BJ (cell line): ENCODE measurements around the gene GRHL3. TPM values are rescaled to one million over a fixed set of nuclear protein-coding genes. Genes with fewer than 3 reads are reported as not detected.

Experiments used
- CTCF ChIA-PET: fragments of 350-600 bp; formaldehyde crosslinking; extraction: SDS; loops from one replicate; lab custom pipeline; 2021; ENCODE audit warnings: antibody characterized with exemption, inconsistent platforms; lab: Yijun Ruan, JAX
- POLR2A ChIA-PET: fragments of 300-600 bp; sonication (Branson Sonifier 250); formaldehyde crosslinking; extraction: SDS; loops from one replicate; lab custom pipeline; 2021; ENCODE audit warnings: antibody characterized with exemption; lab: Charles Lee
- DNase-seq: peaks from one replicate; pipeline ENCODE4 v3.0.0-alpha.2; 2011; ENCODE audit warnings: low read depth
- H3K27me3 ChIP-seq: 2 replicates; pipeline ENCODE4 v1.6.0; 2011; ENCODE audit warnings: low read length; ENCODE audit not compliant: control insufficient read depth, insufficient read depth
- H3K36me3 ChIP-seq: 2 replicates; pipeline ENCODE4 v1.5.1; 2011; ENCODE audit warnings: low read length; ENCODE audit not compliant: control insufficient read depth, insufficient read depth
- H3K4me3 ChIP-seq: 2 replicates; pipeline ENCODE4 v1.5.1; 2011; ENCODE audit warnings: low read depth, mild to moderate bottlenecking, control low read depth, low read length
- polyA plus RNA-seq: library from polyadenylated mRNA; depleted of rRNA; stranded (reverse); fragments of >200 nt; gene quantifications from 2 replicates; pipeline ENCODE4 v1.2.3, GENCODE V29; 2011
- TF ChIP-seq, protein P1 (sequence below): IDR thresholded peaks from 2 replicates; pipeline ENCODE4 v1.5.1; 2011; ENCODE audit warnings: low read depth, mild to moderate bottlenecking, control low read depth, inconsistent platforms, low read length, moderate library complexity; ENCODE audit not compliant: insufficient read depth

GRHL3 gene
- polyA plus RNA-seq, 1 experiment: not detected

DNA sequence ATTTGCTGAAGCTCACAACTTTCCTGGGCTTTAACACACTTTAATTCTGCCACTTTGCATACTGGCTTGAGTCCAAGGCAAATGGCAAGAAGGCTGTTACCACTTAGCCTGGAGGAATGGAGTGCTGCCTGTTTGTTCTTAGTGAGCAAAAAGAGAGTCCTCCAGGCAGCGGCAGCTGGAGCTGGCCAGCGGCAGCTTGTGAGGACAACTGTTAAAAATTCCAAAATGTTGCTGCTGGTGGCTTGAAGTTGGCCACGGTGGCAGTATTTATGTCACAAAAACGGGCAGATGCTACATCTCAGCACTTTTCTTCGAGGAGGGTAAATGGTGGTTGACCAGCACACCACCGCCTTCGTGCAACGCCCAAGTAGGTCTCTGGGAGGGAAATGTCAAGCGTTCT is 67.1 kb downstream of the GRHL3 start:
- ChIA-PET POLR2A (no interaction called here), CTCF (interaction anchor here (1.2 to 10.9 kb wide), 3 partner anchors 84 to 201 kb away, joined by 3 to 167 read pairs (median 8); no protein-coding TSS in a partner anchor)
- TF ChIP-seq, protein P1, sequence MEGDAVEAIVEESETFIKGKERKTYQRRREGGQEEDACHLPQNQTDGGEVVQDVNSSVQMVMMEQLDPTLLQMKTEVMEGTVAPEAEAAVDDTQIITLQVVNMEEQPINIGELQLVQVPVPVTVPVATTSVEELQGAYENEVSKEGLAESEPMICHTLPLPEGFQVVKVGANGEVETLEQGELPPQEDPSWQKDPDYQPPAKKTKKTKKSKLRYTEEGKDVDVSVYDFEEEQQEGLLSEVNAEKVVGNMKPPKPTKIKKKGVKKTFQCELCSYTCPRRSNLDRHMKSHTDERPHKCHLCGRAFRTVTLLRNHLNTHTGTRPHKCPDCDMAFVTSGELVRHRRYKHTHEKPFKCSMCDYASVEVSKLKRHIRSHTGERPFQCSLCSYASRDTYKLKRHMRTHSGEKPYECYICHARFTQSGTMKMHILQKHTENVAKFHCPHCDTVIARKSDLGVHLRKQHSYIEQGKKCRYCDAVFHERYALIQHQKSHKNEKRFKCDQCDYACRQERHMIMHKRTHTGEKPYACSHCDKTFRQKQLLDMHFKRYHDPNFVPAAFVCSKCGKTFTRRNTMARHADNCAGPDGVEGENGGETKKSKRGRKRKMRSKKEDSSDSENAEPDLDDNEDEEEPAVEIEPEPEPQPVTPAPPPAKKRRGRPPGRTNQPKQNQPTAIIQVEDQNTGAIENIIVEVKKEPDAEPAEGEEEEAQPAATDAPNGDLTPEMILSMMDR: no peak
- Histone ChIP-seq H3K36me3 (0 out of 2 replicates have a peak, but pooled peaks cover 1% of the 10 kb centered on the region), H3K27me3 (no peaks in the 10 kb centered on the region), H3K4me3 (no peak overlapping the region)
- DNase-seq: no peak

DNA sequence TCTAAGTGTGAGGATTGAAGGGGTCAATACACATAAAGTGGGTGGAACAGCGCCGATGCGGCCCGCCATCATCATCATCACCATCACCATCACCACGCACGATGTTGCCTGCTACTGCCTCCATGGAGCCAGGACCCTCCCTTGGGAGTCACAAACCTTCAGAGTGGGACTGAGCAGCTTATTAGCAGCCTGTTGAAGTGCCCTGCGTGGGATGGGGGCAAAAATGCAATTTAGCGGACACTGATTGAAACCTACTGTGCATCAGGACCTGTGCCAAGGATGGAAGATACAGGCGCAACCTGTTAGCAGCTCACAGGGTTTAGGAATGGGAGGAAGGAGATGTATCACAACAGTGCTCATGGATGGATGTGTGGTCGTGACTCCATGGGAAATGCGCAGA is 67.8 kb downstream of the GRHL3 start:
- Histone ChIP-seq H3K27me3 (no peaks in the 10 kb centered on the region), H3K36me3 (0 out of 2 replicates have a peak, but pooled peaks cover 1% of the 10 kb centered on the region), H3K4me3 (no peak overlapping the region)
- no peak for DNase-seq
- ChIA-PET POLR2A (no interaction called here), CTCF (interaction anchor here (0.6 to 10.9 kb wide), 2 partner anchors 22 to 187 kb away, joined by 3 to 167 read pairs; no protein-coding TSS in a partner anchor)
- TF ChIP-seq, protein P1: no peak

DNA sequence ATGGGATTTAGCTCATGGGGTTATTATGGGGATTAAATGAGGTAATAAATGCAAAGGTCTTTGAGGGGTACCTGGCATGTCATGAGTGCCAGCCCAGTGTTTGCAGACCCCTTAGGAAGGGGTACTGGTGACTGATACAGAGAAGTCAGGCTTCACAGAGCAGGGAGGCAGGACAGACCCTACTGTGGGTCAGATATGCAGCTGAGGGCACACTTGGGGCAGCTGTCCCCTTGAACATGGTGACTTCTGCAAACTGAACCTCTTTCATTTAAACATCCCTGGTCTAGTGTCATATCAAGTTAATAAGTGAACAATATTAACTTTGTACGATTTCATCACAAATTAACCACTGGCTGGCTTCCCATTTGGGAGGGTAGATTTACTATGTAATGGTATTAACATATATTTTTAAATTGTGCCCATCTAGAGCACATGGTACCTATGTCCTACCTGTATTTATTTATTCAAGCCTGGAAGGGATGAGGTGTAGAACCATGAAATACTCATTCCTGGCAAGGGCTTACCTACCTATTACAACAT is 68.5 kb downstream of the GRHL3 start:
- H3K36me3 ChIP-seq: 0 out of 2 replicates have a peak, but pooled peaks cover 1% of the 10 kb centered on the region
- DNase-seq: no peak
- TF ChIP-seq, protein P1: no peak
- ChIA-PET CTCF (interaction anchor here (0.6 to 10.9 kb wide), 3 partner anchors 22 to 237 kb away, joined by 3 to 167 read pairs (median 3); no protein-coding TSS in a partner anchor), POLR2A (no interaction called here)
- H3K4me3 ChIP-seq: no peak overlapping the region
- H3K27me3 ChIP-seq: no peaks in the 10 kb centered on the region

DNA sequence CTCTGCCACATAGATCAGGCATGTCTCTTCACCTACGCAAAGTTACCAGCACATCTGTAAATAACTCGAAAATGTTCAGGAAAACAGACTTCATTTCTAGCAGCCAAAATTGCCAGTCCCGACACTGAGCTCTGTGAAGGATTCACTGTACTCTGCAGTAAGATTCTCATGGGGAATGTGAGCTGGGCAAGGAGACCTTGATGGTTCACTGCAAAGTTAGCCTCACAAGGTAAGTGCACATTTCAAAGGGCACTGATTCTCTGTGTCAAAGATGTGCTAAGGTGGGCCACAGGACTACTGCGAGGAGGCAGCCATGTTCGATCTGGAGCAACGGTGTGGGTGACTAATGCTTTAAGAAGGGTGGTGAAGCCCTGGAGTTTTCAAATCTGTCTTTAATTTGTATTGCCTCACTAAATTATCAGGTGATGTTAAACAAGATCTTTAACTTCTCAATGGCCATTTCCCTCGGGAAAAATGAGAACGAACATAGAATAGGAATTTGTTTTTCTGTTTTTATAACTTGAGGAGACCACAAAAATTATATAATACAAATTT is 69.3 kb downstream of the GRHL3 start:
- CTCF ChIA-PET: interaction anchor here (1.2 to 10.9 kb wide), 2 partner anchors 189 to 238 kb away, joined by 3 to 167 read pairs; no protein-coding TSS in a partner anchor
- H3K4me3 ChIP-seq: no peak overlapping the region
- 0 out of 2 replicates have a peak, but pooled peaks cover 1% of the 10 kb centered on the region for H3K36me3 ChIP-seq
- POLR2A ChIA-PET: no interaction called here
- no peaks in the 10 kb centered on the region for H3K27me3 ChIP-seq
- DNase-seq: no peak
- TF ChIP-seq, protein P1: no peak

DNA sequence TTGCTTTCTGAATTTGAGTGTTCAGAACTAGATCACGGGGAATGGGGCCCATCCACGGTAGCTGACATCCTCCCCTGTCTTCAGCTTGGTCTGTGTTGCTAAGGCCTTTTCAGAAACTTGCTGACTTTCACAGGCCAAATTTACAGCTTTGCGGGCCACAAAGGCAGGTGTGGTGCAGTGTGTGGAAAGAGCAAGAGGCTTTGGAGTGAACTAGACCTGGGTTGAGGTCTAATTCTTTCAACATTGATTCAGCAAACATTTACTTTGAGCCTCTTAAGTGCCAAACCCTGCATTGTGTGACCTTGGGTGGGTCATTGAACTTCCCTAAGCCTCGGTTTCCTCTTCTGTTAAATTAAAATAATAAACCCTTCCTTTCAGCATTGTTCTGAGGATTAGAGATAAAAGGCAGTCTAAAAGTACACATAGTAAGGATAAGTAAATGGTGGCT is 70.1 kb downstream of the GRHL3 start:
- DNase-seq: no peak
- Histone ChIP-seq H3K4me3 (no peak overlapping the region), H3K36me3 (0 out of 2 replicates have a peak, but pooled peaks cover 1% of the 10 kb centered on the region), H3K27me3 (no peaks in the 10 kb centered on the region)
- POLR2A ChIA-PET: no interaction called here
- TF ChIP-seq, protein P1: no peak
- CTCF ChIA-PET: interaction anchor here (10.9 kb wide), 1 partner anchor 189 kb away, joined by 167 read pairs; no protein-coding TSS in a partner anchor
